Measurements from ENCODE around the gene CAMP. TPM values are rescaled to one million over a fixed set of nuclear protein-coding genes. Genes with fewer than 3 reads are reported as not detected.

CAMP gene
- total and polyA plus RNA-seq, 2 donors = 2.9 to 7.8 TPM

DNA sequence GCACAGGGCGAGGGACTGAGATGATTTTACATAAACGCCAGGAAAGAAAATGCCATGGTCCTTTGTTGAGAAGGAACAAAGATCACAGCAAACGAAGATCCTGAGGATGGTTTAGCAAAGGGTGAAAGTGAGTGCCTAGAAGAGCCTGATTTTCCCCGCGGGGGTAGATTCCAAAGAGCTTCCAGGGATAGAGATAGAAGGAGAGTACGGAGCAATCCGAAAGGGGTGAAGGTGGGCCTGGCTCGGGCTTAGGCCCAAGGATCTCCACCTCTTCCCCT, 36.1 kb upstream of the CAMP start:
- peaks cover 15 to 19% of the 10 kb centered on the region in 2 donors for H3K4me1 ChIP-seq (ENCODE audit: control insufficient read depth in 2 of 2, insufficient read depth in 2 of 2, low read length in 2 of 2)
- peaks cover 7 to 34% of the 10 kb centered on the region in 2 donors for H3K36me3 ChIP-seq (ENCODE audit: control insufficient read depth in 2 of 2, insufficient read depth in 2 of 2, low read length in 1 of 2)
- H3K27me3 ChIP-seq (ENCODE audit: control insufficient read depth in 2 of 2, insufficient read depth in 1 of 2, low read length in 1 of 2) = no peaks in the 10 kb centered on the region
- H3K9me3 ChIP-seq (ENCODE audit: control insufficient read depth in 2 of 2, insufficient read depth in 1 of 2, low read length in 1 of 2) = no peaks in the 10 kb centered on the region
- H3K4me3 ChIP-seq (ENCODE audit: low read length in 2 of 2) = peak overlapping the region; percentile 69 to 75
- WGBS = 20% methylated on average over 8 of the region's 8 CpGs
- no peak for DNase-seq (ENCODE audit: low read depth in 6 of 9, low spot score in 9 of 9)
- H3K27ac ChIP-seq (ENCODE audit: low read depth in 1 of 2, low read length in 1 of 2) = no peak overlapping the region

DNA sequence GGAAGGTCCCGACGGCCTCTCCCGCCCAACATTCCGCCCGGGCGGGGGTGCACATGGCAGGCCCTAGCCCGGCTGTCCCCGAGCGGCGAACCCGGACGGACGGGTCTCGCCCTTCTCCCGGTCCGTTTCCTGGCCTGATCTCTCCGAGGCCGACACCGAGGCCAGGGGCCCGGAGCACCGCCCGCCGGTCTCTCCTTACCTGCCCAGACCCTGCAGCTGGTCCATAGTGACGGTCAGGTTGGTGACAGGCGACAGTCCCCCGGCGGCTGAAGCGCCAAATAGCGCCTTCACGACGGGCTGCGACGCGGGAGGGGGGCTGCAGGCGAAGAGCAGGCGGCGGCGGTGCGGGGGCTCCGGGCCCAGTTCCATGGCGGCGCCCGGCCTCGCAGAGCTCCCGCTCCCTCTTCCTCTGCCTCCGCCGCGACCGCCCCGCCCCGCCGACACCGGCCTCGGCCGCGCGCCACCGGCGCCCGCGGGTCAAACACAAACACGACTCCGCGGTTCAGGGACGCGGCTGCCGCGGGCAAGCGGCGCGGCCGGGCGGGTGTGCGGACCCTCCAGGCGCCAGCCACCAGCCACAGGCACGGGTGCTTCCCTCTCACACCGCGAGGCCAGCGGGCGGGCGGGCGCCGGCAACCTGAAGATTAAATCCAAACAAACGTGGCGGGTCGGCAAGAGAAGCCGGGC, 35.6 kb upstream of the CAMP start:
- peaks cover 7 to 29% of the 10 kb centered on the region in 2 donors for H3K36me3 ChIP-seq (ENCODE audit: control insufficient read depth in 2 of 2, insufficient read depth in 2 of 2, low read length in 1 of 2)
- no peaks in the 10 kb centered on the region for H3K27me3 ChIP-seq (ENCODE audit: control insufficient read depth in 2 of 2, insufficient read depth in 1 of 2, low read length in 1 of 2)
- peaks cover 15 to 19% of the 10 kb centered on the region in 2 donors for H3K4me1 ChIP-seq (ENCODE audit: control insufficient read depth in 2 of 2, insufficient read depth in 2 of 2, low read length in 2 of 2)
- WGBS = under 1% methylated on average over 87 of the region's 87 CpGs
- H3K4me3 ChIP-seq (ENCODE audit: low read length in 2 of 2) = peak overlapping the region; percentile 69 to 78
- H3K9me3 ChIP-seq (ENCODE audit: control insufficient read depth in 2 of 2, insufficient read depth in 1 of 2, low read length in 1 of 2) = no peaks in the 10 kb centered on the region
- DNase-seq (ENCODE audit: low read depth in 6 of 9, low spot score in 9 of 9) = peak in 2 of 9 donors; percentile 5 to 10
- peak overlapping the region; percentile 21 to 56 for H3K27ac ChIP-seq (ENCODE audit: low read depth in 1 of 2, low read length in 1 of 2)

DNA sequence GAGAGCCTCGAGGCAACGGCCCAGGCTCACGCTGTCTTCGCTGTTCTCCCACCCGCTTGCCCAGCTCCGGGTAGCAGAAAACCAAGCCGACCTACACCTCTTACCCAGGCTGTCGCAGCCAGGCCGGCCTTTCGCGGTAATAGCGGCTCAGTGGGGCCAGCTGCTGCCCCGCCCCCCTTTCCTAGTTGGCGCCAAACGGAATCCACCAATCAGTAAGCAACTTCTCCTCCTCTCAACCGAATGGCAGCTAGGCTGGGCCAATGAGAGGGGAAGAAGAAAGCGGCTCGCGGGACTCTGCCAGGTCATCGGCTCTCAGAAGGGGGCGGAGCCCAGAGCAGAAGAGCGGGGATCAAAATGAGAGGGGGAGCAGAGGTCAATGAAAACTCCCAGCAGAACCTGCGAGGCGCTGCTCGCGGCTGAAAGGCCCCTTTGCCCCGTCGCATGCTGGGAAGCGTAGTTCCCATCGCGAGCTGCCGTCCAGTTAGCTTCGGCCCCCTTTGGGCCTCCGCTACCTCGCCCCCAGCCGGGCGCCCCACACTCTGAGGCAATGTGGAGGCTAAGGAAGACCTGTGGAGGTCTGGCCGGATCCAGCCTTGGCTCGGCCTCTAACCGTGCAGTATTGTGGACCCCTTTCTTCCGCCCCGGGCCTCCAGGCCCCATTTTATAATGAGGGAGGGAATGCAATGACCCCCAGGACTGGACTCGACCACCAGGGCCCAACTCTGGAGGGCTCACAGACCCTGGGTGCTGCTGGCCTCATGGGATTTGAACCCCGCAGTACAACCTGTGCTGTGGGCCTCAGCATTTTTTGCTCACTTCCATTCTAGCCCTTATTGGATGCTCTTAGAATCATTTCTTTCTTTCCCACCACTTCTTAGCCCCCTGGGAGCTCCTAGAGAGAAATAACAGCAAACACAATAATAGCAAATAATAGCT, 34.8 kb upstream of the CAMP start, which contains the start of gene CDC25A:
Gene CDC25A (minus strand): TSS at position 152 of the 936 bp plus-strand sequence. CDS start 470 bp downstream, outside the sequence.
- peak; percentile 87 to 99 (median 96) for DNase-seq (ENCODE audit: low read depth in 6 of 9, low spot score in 9 of 9)
- 9% methylated on average over 44 of the region's 44 CpGs for WGBS
- H3K4me1 ChIP-seq (ENCODE audit: control insufficient read depth in 2 of 2, insufficient read depth in 2 of 2, low read length in 2 of 2) = peaks cover 15 to 19% of the 10 kb centered on the region in 2 donors
- H3K27ac ChIP-seq (ENCODE audit: low read depth in 1 of 2, low read length in 1 of 2) = peak within 1 kb of the TSS; percentile 25 to 56
- H3K36me3 ChIP-seq (ENCODE audit: control insufficient read depth in 2 of 2, insufficient read depth in 2 of 2, low read length in 1 of 2) = peaks cover 7 to 21% of the 10 kb centered on the region in 2 donors
- no peaks in the 10 kb centered on the region for H3K27me3 ChIP-seq (ENCODE audit: control insufficient read depth in 2 of 2, insufficient read depth in 1 of 2, low read length in 1 of 2)
- H3K4me3 ChIP-seq (ENCODE audit: low read length in 2 of 2) = peak within 1 kb of the TSS; percentile 69 to 78
- H3K9me3 ChIP-seq (ENCODE audit: control insufficient read depth in 2 of 2, insufficient read depth in 1 of 2, low read length in 1 of 2) = no peaks in the 10 kb centered on the region

DNA sequence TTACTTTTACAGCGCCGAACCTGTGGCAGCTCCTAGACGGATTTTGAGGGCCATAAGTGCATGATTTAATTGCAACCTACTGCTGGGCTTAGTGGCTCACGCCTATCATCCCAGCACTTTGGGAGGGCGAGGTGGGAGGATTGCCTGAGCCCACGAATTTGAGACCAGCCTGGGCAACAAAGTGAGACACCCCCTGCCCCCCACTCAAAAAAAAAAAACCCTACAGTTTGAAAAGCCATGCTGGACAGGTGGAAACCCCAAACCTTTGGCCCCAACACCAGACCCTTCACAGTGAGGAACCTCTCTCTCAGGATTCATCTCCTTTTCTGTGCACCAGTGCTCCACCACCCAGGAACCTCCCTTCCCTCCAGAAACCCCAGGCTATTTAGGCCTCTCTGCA, 34.0 kb upstream of the CAMP start:
- DNase-seq (ENCODE audit: low read depth in 6 of 9, low spot score in 9 of 9) = no peak
- no peaks in the 10 kb centered on the region for H3K9me3 ChIP-seq (ENCODE audit: control insufficient read depth in 2 of 2, insufficient read depth in 1 of 2, low read length in 1 of 2)
- peaks cover 15 to 20% of the 10 kb centered on the region in 2 donors for H3K4me1 ChIP-seq (ENCODE audit: control insufficient read depth in 2 of 2, insufficient read depth in 2 of 2, low read length in 2 of 2)
- H3K4me3 ChIP-seq (ENCODE audit: low read length in 2 of 2) = no peak overlapping the region
- peaks cover 7 to 13% of the 10 kb centered on the region in 2 donors for H3K36me3 ChIP-seq (ENCODE audit: control insufficient read depth in 2 of 2, insufficient read depth in 2 of 2, low read length in 1 of 2)
- no peak overlapping the region for H3K27ac ChIP-seq (ENCODE audit: low read depth in 1 of 2, low read length in 1 of 2)
- 99% methylated on average over 6 of the region's 6 CpGs for WGBS
- H3K27me3 ChIP-seq (ENCODE audit: control insufficient read depth in 2 of 2, insufficient read depth in 1 of 2, low read length in 1 of 2) = peaks cover 0 to 4% of the 10 kb centered on the region in 2 donors

DNA sequence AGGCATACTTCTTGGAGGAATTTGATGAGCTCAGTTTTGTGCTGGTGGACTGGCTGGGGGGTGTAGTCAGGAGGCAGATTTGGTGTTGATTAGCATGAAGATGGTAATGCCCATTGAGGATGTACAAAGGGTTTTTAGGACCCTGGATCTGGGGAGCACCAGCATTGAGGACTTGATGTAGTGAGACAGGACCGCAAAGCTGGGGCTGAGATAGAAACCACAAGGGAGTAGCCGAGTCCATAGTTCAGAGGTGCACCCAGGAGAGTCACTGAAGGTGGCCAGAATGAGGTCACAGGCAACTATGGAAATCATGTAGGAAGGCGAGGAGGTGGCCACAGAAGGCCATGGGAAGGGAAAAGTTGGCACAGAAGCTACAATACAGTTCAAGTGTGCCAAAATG, 32.4 kb upstream of the CAMP start:
- Histone ChIP-seq H3K27ac (ENCODE audit: low read depth in 1 of 2, low read length in 1 of 2) (no peak overlapping the region), H3K9me3 (ENCODE audit: control insufficient read depth in 2 of 2, insufficient read depth in 1 of 2, low read length in 1 of 2) (no peaks in the 10 kb centered on the region), H3K36me3 (ENCODE audit: control insufficient read depth in 2 of 2, insufficient read depth in 2 of 2, low read length in 1 of 2) (peaks cover 0 to 3% of the 10 kb centered on the region in 2 donors), H3K4me1 (ENCODE audit: control insufficient read depth in 2 of 2, insufficient read depth in 2 of 2, low read length in 2 of 2) (peaks cover 13 to 25% of the 10 kb centered on the region in 2 donors), H3K27me3 (ENCODE audit: control insufficient read depth in 2 of 2, insufficient read depth in 1 of 2, low read length in 1 of 2) (peaks cover 0 to 4% of the 10 kb centered on the region in 2 donors), H3K4me3 (ENCODE audit: low read length in 2 of 2) (no peak overlapping the region)
- WGBS = 95% methylated on average over 3 of the region's 3 CpGs
- no peak for DNase-seq (ENCODE audit: low read depth in 6 of 9, low spot score in 9 of 9)

DNA sequence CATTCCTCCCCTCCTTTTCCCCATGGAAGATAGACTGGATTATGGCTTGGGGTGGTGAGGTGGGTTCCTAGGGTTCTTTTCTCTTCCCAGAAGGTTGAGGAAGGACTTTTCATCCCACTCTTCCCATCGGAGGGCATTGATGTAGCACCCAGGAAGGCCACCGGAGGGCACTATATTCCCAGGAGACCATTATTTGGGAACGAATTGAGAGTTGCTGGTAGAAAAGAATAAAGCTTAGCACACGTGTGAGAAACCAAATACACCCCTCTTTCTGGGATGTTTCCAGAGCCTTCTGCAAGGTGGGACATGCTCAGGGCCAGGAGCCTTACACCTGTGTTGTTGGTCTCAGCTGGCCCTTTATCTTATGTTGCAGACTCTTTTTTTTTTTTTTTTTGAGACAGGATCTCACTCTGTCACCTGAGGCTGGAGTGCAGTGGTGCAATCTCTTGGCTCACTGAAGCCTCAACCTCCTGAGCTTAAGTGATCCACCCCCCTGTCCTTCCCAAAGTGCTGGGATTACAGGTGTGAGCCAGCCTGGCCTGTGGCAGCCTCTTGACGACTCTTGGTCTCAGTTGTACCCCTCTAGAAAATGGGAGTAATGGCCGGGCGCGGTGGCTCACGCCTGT, 28.7 kb upstream of the CAMP start:
- Histone ChIP-seq H3K4me1 (ENCODE audit: control insufficient read depth in 2 of 2, insufficient read depth in 2 of 2, low read length in 2 of 2) (peaks cover 0 to 10% of the 10 kb centered on the region in 2 donors), H3K36me3 (ENCODE audit: control insufficient read depth in 2 of 2, insufficient read depth in 2 of 2, low read length in 1 of 2) (no peaks in the 10 kb centered on the region), H3K27me3 (ENCODE audit: control insufficient read depth in 2 of 2, insufficient read depth in 1 of 2, low read length in 1 of 2) (peaks cover 0 to 4% of the 10 kb centered on the region in 2 donors), H3K27ac (ENCODE audit: low read depth in 1 of 2, low read length in 1 of 2) (no peak overlapping the region), H3K4me3 (ENCODE audit: low read length in 2 of 2) (no peak overlapping the region), H3K9me3 (ENCODE audit: control insufficient read depth in 2 of 2, insufficient read depth in 1 of 2, low read length in 1 of 2) (no peaks in the 10 kb centered on the region)
- peak in 7 of 9 donors; percentile 9 to 47 (median 19) for DNase-seq (ENCODE audit: low read depth in 6 of 9, low spot score in 9 of 9)
- 54% methylated on average over 9 of the region's 9 CpGs for WGBS

DNA sequence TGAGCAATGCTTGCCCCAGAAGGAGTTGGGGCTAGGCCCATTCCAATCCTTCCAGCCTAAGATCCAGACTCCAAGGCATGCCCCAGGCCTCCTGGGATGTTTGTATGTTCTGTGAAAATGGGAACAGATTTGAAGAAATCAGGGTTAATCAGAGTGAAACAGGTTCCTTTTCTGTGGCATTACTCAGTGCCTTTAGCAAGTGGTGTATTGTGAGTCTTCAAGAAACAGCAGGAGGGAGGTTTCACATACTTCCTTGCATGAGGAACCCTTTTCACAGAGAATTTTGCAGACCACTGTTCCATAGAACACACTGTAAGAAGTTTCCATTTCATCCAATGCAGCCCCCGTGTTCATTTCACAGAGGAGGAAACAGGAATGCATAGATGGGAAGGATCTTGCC, 26.7 kb upstream of the CAMP start:
- 91% methylated on average over 1 of the region's 1 CpG for WGBS
- Histone ChIP-seq H3K36me3 (ENCODE audit: control insufficient read depth in 2 of 2, insufficient read depth in 2 of 2, low read length in 1 of 2) (no peaks in the 10 kb centered on the region), H3K27me3 (ENCODE audit: control insufficient read depth in 2 of 2, insufficient read depth in 1 of 2, low read length in 1 of 2) (peaks cover 0 to 4% of the 10 kb centered on the region in 2 donors), H3K27ac (ENCODE audit: low read depth in 1 of 2, low read length in 1 of 2) (no peak overlapping the region), H3K4me1 (ENCODE audit: control insufficient read depth in 2 of 2, insufficient read depth in 2 of 2, low read length in 2 of 2) (peaks cover 0 to 10% of the 10 kb centered on the region in 2 donors), H3K4me3 (ENCODE audit: low read length in 2 of 2) (no peak overlapping the region), H3K9me3 (ENCODE audit: control insufficient read depth in 2 of 2, insufficient read depth in 1 of 2, low read length in 1 of 2) (no peaks in the 10 kb centered on the region)
- DNase-seq (ENCODE audit: low read depth in 6 of 9, low spot score in 9 of 9) = no peak

DNA sequence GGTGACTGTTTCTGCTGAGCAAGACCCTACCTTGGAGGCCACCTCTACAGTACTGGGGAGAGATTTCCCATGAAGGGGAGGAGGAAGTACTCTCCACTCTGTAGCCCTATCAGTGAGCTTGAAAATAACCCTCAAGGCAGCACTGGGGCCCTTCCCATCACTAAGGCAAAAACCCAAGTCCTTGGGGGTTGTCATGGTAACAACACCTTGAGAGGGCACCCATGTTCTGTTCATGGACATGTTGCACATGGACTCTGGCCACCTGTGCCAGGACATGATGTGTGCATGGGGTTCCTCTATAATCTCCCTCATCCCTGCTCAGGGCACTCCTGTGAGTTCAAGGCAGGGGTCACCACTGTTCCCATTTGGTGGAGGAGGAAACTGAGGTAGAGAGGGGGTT, 24.2 kb upstream of the CAMP start:
- no peaks in the 10 kb centered on the region for H3K36me3 ChIP-seq (ENCODE audit: control insufficient read depth in 2 of 2, insufficient read depth in 2 of 2, low read length in 1 of 2)
- DNase-seq (ENCODE audit: low read depth in 6 of 9, low spot score in 9 of 9) = no peak
- H3K27ac ChIP-seq (ENCODE audit: low read depth in 1 of 2, low read length in 1 of 2) = no peak overlapping the region
- H3K4me3 ChIP-seq (ENCODE audit: low read length in 2 of 2) = no peak overlapping the region
- H3K9me3 ChIP-seq (ENCODE audit: control insufficient read depth in 2 of 2, insufficient read depth in 1 of 2, low read length in 1 of 2) = no peaks in the 10 kb centered on the region
- peaks cover 0 to 10% of the 10 kb centered on the region in 2 donors for H3K4me1 ChIP-seq (ENCODE audit: control insufficient read depth in 2 of 2, insufficient read depth in 2 of 2, low read length in 2 of 2)
- H3K27me3 ChIP-seq (ENCODE audit: control insufficient read depth in 2 of 2, insufficient read depth in 1 of 2, low read length in 1 of 2) = peaks cover 0 to under 1% of the 10 kb centered on the region in 2 donors

DNA sequence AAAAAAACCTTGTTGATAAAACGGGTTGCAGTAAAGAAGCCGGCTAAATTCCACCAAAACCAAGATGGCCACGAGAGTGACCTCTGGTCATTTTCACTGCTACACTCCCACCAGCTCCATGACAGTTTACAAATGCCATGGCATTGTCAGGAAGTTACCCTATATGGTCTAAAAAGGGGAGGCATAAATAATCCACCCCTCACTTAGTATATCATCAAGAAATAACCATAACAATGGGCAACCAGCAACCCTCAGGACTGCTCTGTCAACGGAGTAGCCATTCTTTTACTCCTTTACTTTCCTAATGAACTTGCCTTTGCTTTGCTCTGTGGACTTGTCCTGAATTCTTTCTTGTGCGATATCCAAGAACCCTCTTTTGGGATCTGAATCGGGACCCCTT, 20.7 kb upstream of the CAMP start:
- Histone ChIP-seq H3K36me3 (ENCODE audit: control insufficient read depth in 2 of 2, insufficient read depth in 2 of 2, low read length in 1 of 2) (no peaks in the 10 kb centered on the region), H3K4me3 (ENCODE audit: low read length in 2 of 2) (no peak overlapping the region), H3K27me3 (ENCODE audit: control insufficient read depth in 2 of 2, insufficient read depth in 1 of 2, low read length in 1 of 2) (no peaks in the 10 kb centered on the region), H3K9me3 (ENCODE audit: control insufficient read depth in 2 of 2, insufficient read depth in 1 of 2, low read length in 1 of 2) (no peaks in the 10 kb centered on the region), H3K27ac (ENCODE audit: low read depth in 1 of 2, low read length in 1 of 2) (no peak overlapping the region), H3K4me1 (ENCODE audit: control insufficient read depth in 2 of 2, insufficient read depth in 2 of 2, low read length in 2 of 2) (no peaks in the 10 kb centered on the region)
- 80% methylated on average over 6 of the region's 6 CpGs for WGBS
- DNase-seq (ENCODE audit: low read depth in 6 of 9, low spot score in 9 of 9) = no peak

Measured in thymus (tissue), 11 donors.